AG08395 (cell line): Measurements from ENCODE around the gene GALNTL6.
A peak's percentile ranks its signal among the peaks of the same experiment; 100 is the strongest.

ENCODE experiments used
- DNase-seq: peaks from one replicate; pipeline ENCODE4 v3.0.0; 2012; ENCODE audit warnings: mixed read lengths, low spot score

Gene GALNTL6

DNA sequence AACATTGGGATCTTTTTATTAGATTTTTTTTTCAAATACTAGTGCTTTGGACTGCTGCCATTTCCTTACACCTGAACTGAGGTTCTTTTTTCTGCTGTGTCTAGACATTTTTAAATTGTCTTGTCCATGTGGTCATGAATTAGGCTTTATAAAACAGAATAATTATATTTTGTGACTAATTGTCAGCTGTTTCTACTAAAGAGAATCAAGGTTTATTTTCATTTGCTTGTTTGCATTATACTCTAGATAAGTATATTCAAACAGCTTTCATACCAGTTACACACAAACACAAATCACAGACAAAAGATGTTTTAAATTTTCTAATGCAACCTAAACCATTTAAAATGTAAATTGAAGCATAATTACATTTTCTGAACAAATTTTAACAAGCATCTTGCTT, 194.7 kb downstream of the GALNTL6 start:
- no peak for DNase-seq

DNA sequence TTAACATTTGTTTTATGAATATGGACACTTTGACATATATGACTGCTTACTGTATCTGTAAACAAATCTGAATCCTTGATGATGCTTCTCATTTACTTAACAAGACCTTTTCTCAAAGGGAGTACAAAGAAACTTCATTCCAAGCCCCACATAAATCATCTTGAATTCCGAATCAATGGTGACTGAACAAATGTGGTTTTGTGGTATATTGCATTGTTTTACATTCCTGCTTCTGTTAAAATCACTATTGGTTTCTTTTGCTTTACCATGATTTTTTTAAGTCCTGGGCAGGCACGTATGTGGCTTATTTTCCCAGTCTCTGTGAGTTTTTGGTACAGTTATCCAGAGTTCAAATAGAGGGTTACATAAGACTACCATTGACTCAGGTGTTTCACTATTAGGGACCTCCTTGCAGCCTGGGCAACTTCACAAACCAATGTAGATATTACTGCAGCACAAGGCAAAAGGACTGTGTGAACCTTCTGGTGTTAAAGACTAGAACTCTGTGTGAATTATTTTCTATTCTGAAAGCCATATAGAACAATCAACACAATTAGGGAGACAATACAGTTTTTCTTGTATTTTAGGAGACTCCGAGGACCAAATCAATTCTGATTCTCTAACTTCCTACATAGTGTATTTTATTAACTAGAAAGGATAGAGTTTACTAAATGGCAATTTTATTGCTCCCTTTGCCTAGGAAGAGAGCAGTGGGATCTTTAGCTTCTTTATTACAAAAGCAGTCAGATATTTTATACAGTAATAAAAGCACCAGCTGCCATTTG, 196.4 kb downstream of the GALNTL6 start:
- DNase-seq: no peak

DNA sequence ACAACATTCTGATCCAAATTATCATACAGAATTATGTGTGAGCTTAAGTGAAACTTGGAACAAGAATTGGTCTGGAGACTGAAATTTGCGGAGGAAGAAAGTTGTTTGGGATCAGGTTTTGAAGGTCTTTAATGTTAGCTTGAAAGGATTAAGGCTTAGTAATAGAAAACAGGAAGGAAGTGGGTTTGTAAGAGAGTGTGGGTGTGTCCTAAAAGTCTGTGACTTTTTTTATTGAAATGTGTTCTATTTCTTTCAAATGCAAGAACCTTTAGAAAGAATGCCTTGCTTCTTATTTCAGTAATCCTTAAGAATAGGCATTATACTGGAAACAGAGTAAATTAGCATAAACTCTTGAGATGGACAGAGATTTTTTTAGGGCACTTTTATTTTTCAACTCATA, 198.0 kb downstream of the GALNTL6 start:
- no peak for DNase-seq

DNA sequence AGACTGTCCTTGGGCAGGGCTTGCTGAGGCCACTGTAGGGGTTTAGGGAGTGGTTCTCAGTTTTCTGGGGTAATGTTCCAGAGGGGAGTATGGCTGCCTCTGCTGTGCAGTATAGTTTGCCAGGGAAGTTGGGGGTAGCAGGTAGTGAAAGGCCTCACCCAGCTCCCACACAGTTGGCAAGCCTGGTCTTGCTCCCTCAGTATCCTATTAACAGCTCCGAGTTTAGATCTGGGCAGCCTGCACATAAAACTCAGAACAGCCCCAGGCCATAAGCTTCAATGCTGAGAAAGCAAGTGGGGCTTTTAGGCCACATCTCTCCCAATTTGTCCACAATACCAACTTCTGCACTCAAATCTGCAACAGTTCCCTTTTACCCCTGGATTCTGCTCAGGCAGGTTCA, 205.2 kb downstream of the GALNTL6 start:
- DNase-seq: no peak

DNA sequence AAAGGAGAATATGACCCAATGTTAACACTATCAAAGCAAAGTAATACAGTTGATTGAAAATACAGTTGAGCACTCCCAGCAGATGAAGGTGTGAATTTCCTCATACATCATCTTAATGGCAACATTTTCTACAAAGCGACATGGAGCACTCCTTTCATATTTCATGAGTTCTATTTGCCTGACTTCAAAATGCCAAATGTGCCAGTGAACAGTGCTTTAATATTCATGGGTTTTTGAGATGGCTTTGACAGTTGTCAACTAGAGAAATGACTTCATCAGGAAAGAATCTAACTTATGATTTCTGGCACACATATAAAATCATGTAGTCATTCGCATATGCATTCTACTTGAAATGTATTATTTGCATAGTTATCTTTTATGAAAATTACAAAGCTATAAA, 222.4 kb downstream of the GALNTL6 start:
- DNase-seq: no peak

DNA sequence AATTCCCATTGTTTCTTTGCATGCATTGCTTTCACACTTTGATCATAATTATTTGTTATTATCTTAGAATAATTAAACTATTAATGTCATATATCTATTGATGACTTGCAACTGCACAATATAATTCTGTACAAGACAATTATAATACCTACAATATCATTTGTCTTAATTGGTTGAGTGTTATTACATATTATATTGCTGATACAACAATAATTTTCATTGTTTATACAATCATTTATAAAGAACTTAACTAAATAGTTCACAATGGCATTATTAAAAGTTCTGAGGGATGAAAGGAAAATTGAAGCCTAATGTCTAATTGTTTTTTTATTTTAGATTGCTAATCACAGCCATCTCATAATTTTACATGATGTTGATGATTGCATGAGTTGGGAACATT, 227.6 kb downstream of the GALNTL6 start:
- DNase-seq: no peak

DNA sequence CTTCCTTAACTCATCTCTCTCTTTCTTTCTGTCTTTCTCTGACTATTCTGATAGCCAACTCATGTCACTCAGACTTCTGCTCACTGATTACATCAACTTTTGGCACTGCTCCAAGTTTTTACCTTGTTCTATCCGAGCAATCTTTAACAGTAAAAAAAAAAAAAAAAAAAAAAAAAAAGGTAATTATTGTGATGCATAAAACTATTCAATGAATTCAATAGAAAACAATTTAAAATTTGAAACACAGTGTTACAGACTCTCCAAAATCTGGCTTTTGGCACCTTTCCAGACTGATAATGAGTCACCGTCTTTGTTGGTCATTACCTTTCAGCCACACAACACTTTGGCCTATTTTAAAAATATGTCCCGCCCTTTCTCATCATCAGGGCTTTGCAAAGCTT, 229.5 kb downstream of the GALNTL6 start:
- DNase-seq: no peak

DNA sequence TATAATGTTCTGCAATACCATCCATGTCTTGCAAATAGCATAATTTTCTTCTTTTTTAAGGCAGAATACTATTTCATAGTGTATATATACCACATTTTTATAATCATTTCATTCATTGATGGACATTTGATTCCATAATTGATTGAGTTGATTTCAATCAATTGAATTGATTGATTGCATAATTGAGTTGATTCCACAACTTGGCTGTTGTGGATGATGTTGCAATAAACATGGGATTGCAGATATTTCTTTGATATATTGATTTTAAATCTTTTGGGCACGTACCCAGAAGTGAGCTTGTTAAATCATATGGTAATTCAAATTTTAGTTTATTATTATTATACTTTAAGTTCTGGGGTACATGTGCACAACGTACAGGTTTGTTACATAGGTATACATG, 232.8 kb downstream of the GALNTL6 start:
- DNase-seq: no peak

DNA sequence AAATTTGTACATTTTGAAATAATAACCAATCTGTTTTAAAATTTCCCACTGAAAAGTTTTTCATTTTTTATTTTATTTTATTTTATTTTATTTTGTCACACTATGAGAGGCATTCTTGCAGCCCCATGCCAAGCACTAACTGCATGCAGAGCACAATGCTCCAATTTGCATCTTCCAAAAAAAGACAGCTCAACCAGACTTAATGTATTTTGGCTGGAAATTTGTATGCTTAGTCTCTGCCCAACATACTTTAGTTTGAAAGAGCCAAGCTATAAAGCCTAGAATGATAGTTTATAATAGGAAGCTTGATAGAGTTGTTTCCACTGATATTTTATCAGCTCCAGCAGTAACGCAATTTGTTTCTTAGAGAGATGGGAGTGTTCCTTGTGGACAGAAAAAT, 235.5 kb downstream of the GALNTL6 start:
- no peak for DNase-seq

DNA sequence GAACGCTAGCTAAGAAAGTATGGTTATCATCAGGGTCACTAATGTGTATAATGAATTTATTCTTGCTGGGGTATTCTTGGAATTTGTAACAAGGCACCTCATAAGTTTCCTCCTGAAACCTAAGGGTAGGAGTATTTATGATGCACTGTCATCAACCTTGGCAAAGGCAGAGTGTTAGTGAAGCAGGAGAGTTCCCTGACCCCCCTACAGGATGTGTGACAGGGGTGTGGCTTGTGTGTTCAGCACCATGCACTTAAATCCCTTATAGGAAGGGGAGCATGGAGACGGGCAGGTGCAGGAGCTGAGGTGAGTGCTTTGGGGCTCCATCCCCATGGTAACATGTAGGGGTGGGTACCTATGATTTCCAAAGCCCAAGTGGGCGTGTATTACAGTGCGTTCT, 237.7 kb downstream of the GALNTL6 start:
- DNase-seq: no peak

DNA sequence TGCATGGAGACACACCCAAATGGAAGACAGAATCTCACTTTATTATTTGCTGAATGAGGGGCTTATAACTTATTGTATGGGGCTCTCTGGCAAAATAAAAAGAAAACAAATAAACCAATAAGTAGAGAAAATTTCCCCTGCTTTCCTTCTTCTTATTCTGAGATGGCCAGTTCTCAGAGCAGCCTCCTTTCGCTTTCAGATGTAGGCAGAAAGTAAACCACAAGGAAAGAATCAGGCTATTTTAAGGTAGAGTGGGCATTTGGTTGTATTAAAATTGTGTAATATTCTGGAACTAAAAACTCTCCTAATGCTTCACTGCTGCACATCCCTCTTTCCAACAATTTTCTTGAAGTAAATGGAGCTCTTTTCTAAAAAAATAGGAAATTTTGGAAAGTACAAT, 241.8 kb downstream of the GALNTL6 start:
- DNase-seq: no peak

DNA sequence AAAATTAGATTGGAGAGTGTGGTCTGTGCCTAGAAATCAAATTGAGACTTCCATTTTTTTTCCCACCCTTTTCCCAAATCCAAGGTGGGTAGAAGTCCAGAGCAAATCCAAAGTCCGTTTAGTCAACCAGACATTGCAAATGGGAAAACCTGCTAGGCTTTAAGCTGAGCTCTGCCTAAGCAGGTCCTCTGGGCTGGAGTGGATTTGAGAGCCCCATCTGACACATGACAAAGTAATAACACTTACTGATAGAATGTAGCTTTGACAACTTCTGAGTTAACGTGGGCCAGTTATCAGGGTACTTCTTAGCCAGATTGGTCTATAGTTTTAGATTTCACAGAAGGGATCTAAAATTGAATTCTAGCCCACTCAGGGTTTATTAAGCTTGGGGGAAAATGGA, 242.3 kb downstream of the GALNTL6 start:
- DNase-seq: no peak

DNA sequence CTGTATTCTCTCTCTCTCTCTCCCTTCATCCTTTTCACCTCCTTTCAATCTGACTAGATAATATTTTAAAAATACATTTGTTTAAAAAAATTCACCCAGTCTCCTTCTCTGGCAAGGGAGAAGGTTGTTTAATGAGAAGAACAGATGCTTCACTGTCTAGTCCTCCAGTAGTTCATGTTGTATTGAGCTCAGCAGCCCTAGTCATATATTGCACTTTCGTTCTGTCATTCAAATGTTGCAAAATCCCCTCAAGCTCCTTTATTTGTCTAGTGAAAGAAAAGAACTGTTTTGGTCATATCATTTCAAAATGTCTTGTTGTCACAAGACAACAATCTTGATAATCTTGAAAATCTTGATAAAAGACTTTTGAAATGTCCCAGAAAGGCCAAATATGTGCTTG, 248.0 kb downstream of the GALNTL6 start:
- no peak for DNase-seq

DNA sequence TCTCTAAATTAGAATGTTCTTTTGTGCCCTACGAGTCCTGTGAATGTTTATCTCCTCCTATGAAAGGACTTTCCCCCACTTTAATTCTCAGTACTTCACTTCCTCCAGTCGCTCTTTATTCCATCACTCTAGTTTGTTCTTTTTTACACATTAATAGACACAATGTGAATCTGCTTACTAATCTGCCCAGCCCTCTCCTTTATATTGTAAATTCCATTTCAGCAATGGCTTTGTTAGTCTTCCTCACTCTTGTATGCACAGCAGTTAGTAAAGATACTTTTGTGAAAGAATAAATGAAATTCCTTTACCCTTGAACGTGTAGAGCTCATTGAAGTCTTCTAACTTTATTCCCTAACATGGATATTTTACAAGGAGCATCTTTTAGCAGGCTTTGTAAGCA, 255.3 kb downstream of the GALNTL6 start:
- DNase-seq: no peak

DNA sequence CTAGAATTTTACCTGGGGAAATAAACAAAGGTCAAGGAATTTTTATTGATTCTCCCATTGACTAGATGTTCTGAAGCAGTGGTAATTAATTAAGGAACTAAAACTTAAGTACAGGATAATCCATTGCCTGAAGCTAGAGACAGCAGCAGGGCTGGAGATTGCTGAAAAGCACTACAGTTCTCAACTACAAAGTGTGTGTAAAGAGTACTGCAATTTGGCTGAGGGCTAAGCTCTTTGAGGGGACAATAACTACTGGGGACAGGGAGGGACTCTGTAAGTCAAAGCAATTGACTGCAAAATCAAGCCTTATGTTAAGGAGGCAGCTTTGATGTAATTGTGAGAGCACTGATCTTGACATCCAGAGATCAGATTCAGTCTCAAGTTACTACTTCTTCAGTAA, 260.4 kb downstream of the GALNTL6 start:
- DNase-seq: no peak

DNA sequence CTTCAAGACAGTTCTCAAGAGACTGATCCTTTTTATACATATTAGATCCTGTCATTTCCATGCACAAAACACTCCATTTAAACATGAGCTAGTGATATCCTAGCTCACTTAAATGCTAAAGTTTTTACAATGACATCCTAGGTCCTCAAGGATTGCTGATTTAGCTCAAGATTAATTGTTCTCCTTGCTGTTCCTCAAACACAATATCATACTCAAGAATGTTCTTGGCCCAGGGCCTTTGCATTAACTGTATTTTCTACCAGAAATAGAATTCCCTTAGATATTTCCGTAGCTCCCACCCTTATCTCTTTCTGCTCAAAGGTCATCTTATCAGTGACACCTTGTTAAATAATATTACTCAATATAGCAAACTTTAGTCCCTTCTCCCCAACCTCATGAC, 270.1 kb downstream of the GALNTL6 start:
- no peak for DNase-seq

DNA sequence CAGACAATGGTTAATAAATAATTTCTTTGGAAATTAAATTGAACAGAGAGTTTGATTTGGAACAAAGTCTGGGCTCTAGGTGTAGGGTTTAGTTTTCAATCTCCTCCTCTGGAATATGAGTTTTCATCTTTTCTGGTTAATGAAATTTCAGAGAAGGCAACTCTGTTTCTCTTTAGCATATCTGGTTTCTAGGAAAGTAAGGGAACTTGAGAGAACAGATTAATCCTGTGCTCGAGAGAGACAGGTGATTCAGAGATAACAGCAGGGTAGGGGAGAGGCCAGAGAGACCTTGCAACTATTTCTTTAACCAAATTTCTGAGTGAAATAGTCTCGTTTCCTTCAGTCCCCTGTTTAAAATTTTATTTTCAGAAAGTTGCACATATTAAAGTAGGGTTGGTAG, 275.4 kb downstream of the GALNTL6 start:
- DNase-seq: no peak

DNA sequence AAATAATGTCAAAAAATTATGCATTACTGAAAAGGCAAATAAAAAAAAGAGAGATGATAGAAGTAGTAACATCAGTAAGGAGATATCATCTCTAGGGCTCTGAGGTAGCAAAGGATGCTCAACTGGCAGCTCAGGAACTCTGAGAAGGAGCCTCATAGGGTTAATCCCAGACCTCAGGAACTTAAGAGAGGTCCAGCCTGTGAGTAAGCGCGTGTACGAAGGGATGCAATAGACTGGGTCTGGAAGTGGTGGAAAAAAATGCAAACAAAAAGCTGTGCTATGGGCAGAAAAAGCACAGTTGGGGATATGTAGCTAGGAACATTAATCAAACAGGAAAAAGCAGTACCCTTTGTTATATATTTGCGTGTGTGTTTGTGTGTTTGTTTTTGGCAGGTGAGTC, 282.0 kb downstream of the GALNTL6 start:
- no peak for DNase-seq

DNA sequence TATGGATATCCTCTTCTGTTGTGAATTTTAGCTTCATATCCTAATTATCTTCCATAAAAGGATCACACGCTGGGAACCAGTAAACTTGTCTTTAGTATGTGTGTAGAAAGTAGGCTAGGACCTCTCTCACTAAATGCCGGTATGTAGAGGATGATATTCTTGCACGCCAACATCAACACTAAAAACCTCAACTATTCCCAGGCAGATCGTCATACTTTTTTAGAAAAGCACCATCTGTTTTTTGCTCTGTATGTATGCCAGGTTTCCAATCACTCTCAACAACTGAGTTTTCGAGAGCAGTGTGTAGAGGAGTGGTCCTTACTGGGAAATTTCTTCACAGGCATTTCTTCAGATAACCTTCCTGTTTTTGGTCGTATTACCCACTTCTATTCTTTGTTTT, 283.6 kb downstream of the GALNTL6 start:
- no peak for DNase-seq

DNA sequence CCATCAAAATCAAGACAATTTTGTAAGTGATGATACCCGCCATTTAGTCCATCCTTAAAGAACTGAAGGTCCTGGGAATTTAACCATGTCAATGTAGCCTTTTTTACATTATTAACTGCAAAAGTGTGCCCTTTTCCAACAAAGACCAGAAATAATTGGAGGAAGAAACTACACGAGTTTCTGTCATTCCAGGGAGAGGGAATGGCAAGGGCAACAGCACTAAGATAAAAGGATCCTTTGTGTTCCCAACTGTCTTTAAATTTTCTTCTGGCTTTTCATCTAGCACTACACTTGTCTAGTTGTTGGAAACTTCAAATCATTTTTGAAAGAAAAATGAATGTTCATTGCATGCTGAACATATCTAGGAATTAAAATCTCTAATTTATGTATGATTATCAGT, 286.2 kb downstream of the GALNTL6 start:
- no peak for DNase-seq

DNA sequence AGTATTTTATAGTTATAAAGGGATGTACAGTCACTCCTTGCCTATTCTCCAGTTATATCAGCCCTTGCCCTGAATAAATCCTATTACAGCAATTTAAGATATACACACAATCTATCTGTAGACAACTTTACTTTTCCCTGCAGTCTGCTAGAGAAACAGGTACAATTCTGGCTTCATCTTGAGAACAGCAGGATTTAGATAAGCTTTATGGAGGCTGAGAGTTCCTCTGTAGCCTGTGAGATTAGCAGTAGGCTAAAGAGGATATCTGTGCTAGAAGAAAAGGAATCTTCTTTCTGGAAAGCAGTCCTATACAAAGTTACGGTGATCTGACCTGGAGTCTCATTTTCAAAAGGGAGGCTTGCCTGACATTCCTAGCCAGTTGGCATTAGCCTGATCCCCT, 290.3 kb downstream of the GALNTL6 start:
- DNase-seq: no peak

DNA sequence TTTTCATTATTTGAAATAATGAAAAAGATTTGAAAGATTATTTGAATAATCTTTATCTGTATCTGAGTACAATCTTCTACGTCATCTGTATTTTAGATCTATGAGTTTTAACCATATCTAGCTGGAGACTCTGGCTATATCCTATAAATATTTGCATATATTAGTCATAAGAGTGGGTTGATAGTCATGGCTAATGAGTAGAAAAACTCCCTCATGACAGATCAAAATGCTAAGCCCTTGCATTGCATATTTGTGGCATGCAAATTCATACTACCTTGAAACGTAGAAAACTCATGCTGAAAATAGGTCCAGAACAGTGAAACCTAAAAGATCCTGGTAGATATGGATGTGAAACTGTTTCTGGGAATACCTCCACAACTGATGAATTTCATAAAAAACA, 291.3 kb downstream of the GALNTL6 start:
- DNase-seq: peak; percentile 3

DNA sequence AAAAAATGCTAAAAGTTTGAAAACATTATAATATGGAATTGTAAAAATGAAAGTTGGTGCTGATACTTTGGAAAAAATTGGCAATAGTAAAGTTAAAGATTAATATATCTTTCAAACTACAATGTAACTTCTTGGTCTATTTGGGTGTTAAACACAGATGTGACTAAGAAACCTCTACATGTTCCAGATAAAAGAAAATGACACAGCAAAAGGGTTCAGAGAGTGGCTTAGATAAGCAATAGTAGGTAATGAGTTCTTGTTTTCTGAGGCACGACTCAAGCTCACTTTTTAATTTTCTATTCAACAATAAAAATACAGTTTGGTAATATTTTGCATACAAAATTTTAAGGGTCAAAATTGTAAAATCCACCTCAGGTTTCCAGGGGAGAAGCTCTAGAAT, 292.7 kb downstream of the GALNTL6 start:
- no peak for DNase-seq

DNA sequence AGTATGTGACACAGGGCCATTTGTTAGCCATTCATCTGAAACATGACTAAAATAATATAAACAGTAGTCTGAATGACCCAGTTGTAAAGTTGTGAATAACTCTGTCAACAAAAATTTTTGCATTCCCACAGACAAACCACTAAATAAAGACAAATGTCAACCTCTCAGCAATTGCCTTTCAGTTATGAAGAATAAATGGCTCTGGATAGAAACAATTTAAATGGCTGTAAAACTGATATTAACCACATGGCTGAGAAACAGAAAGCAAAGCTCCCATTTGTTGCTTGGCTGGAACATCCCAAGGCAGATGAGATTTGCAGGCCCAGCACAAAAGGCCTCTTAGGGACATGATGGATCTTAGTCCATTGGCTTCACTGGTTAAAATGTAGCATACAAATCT, 296.3 kb downstream of the GALNTL6 start:
- DNase-seq: no peak
